GM12865 (cell line): ENCODE results near the gene OLFM1.

Experiments used
- DNase-seq: peaks from one replicate; pipeline ENCODE4 v3.0.0; 2010; ENCODE audit warnings: low read depth
- H3K4me3 ChIP-seq: 2 replicates; pipeline ENCODE4 v1.5.1; 2011; ENCODE audit warnings: mild to moderate bottlenecking, low read depth, low read length, control low read depth
- CTCF ChIP-seq: IDR thresholded peaks from 2 replicates; pipeline ENCODE4 v1.5.1; 2011; ENCODE audit warnings: low read length, control low read depth, low read depth, inconsistent platforms; ENCODE audit not compliant: insufficient read depth; ENCODE audit errors: missing control alignments

The OLFM1 gene

GRCh38 chr9:135167356-135167755 is 79.9 kb downstream of the OLFM1 start:
- no peak for DNase-seq
- TF ChIP-seq CTCF, result no peak
- no peak overlapping the region for H3K4me3 ChIP-seq

GRCh38 chr9:135167849-135168655 is 80.6 kb downstream of the OLFM1 start:
- no peak overlapping the region for H3K4me3 ChIP-seq
- no peak for DNase-seq
- no peak for TF ChIP-seq CTCF

- TF ChIP-seq CTCF, result no peak
- no peak overlapping the region for H3K4me3 ChIP-seq
- no peak for DNase-seq
Observed at GRCh38 chr9:135169709-135170226, 82.3 kb downstream of the OLFM1 start.

GRCh38 chr9:135170535-135170934 is 83.1 kb downstream of the OLFM1 start:
- H3K4me3 ChIP-seq, result no peak overlapping the region
- DNase-seq, result no peak
- no peak for TF ChIP-seq CTCF
